Measurements from ENCODE around the gene PBXIP1.

The PBXIP1 gene

GRCh38 chr1:154993572-154994268 lies 37.8 kb upstream of the PBXIP1 start, which contains the start of gene LENEP:
Gene LENEP, plus strand, starts transcription at chr1:154993586. Its CDS starts 22 bp downstream, at chr1:154993608.
- no peak for DNase-seq (ENCODE audit: low spot score)
- in situ Hi-C loops (cut with MboI; ENCODE audit: low sequenced_read_pairs, unreplicated experiment): no loop called here
- TF ChIP-seq, protein P1, sequence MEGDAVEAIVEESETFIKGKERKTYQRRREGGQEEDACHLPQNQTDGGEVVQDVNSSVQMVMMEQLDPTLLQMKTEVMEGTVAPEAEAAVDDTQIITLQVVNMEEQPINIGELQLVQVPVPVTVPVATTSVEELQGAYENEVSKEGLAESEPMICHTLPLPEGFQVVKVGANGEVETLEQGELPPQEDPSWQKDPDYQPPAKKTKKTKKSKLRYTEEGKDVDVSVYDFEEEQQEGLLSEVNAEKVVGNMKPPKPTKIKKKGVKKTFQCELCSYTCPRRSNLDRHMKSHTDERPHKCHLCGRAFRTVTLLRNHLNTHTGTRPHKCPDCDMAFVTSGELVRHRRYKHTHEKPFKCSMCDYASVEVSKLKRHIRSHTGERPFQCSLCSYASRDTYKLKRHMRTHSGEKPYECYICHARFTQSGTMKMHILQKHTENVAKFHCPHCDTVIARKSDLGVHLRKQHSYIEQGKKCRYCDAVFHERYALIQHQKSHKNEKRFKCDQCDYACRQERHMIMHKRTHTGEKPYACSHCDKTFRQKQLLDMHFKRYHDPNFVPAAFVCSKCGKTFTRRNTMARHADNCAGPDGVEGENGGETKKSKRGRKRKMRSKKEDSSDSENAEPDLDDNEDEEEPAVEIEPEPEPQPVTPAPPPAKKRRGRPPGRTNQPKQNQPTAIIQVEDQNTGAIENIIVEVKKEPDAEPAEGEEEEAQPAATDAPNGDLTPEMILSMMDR (IDR thresholded peaks at IDR 0.05; ENCODE audit: borderline replicate concordance, control extremely low read depth, extremely low read depth, insufficient read depth, missing control alignments): no peak

GRCh38 chr1:154992721-154993571 lies 37.0 kb upstream of the PBXIP1 start:
- DNase-seq (ENCODE audit: low spot score): no peak
- TF ChIP-seq, protein P1 (IDR thresholded peaks at IDR 0.05; ENCODE audit: borderline replicate concordance, control extremely low read depth, extremely low read depth, insufficient read depth, missing control alignments): no peak
- in situ Hi-C loops (cut with MboI; ENCODE audit: low sequenced_read_pairs, unreplicated experiment): no loop called here

DNA sequence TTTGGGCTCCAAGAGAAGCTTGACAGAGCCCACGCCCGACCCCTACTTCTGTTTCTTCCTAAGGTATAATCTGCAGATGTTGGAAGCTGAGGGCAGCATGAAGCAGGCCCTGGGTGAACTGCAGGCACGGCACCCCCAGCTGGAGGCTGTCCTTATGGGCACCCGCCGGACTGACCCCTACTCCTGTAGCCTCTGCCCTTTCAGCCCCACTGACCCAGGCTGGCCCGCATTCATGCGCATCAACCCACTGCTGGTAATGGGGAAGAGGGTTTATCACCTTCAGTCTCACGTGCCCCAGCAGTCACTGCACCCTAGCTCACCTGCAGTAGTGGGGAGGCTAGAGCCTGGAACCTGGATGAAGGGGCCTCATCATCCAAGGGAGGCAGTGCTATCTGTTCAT lies 34.4 kb upstream of the PBXIP1 start:
- DNase-seq (ENCODE audit: low spot score): no peak
- TF ChIP-seq, protein P1 (IDR thresholded peaks at IDR 0.05; ENCODE audit: borderline replicate concordance, control extremely low read depth, extremely low read depth, insufficient read depth, missing control alignments): no peak
- in situ Hi-C loops (cut with MboI; ENCODE audit: low sequenced_read_pairs, unreplicated experiment): no loop called here

GRCh38 chr1:154989195-154989860 lies 33.4 kb upstream of the PBXIP1 start:
- TF ChIP-seq, protein P1 (IDR thresholded peaks at IDR 0.05; ENCODE audit: borderline replicate concordance, control extremely low read depth, extremely low read depth, insufficient read depth, missing control alignments): no peak
- no peak for DNase-seq (ENCODE audit: low spot score)
- in situ Hi-C loops (cut with MboI; ENCODE audit: low sequenced_read_pairs, unreplicated experiment): no loop called here

- TF ChIP-seq, protein P1 (IDR thresholded peaks at IDR 0.05; ENCODE audit: borderline replicate concordance, control extremely low read depth, extremely low read depth, insufficient read depth, missing control alignments): no peak
- no peak for DNase-seq (ENCODE audit: low spot score)
- in situ Hi-C loops (cut with MboI; ENCODE audit: low sequenced_read_pairs, unreplicated experiment): no loop called here
These were observed 32.4 kb upstream of the PBXIP1 start for GRCh38 chr1:154988058-154988954.

Data from GM13976 (cell line).